ENCODE results near the gene FILIP1. TPM values are rescaled to one million over a fixed set of nuclear protein-coding genes. Genes with fewer than 3 reads are reported as not detected.

The FILIP1 gene
- total and polyA plus RNA-seq, 2 of the 4 experiments (the other 2 are of a cell fraction), result under 0.01 to 0.03 TPM

GRCh38 chr6:75403563-75404080, 90.0 kb downstream of the FILIP1 start:
- Histone ChIP-seq H3K4me1 (ENCODE audit: control insufficient read depth, insufficient read depth, low read length) (no peaks in the 10 kb centered on the region), H3K4me3 (ENCODE audit: insufficient read depth, low read depth, low read length) (no peak overlapping the region), H3K9me1 (ENCODE audit: insufficient read depth, low read length) (no peaks in the 10 kb centered on the region), H3K36me3 (ENCODE audit: control insufficient read depth, insufficient read depth, low read length) (no peaks in the 10 kb centered on the region), H4K20me1 (ENCODE audit: insufficient read depth, low read length) (no peaks in the 10 kb centered on the region), H3K9me3 (ENCODE audit: control insufficient read depth, insufficient read depth, low read length) (no peaks in the 10 kb centered on the region), H2AFZ (replicated peaks; ENCODE audit: low read length, poor library complexity) (no peak overlapping the region), H3K23ac (ENCODE audit: low read depth, low read length) (no peak overlapping the region), H4K8ac (ENCODE audit: low read depth in 2 of 2, low read length in 2 of 2) (no peak overlapping the region), H3K56ac (ENCODE audit: extremely low read depth, insufficient read depth, low read length) (no peak overlapping the region), H3K14ac (replicated peaks; ENCODE audit: low read depth, low read length) (no peak overlapping the region), H2BK15ac (ENCODE audit: low read depth, low read length) (no peak overlapping the region), H4K5ac (ENCODE audit: low read depth, low read length) (no peak overlapping the region), H3K9ac (ENCODE audit: low read depth, low read length) (no peak overlapping the region), H2AK5ac (ENCODE audit: low read depth, low read length) (no peak overlapping the region), H3K79me1 (ENCODE audit: low read depth in 1 of 2, low read length in 2 of 2) (no peaks in the 10 kb centered on the region), H2BK120ac (ENCODE audit: low read depth, low read length) (no peak overlapping the region), H3K4me2 (ENCODE audit: low read depth, low read length) (no peak overlapping the region), H3K27ac (ENCODE audit: insufficient read depth, low read length) (no peak overlapping the region), H3K18ac (ENCODE audit: low read depth, low read length) (no peak overlapping the region), H2BK5ac (ENCODE audit: low read depth, low read length, poor library complexity, severe bottlenecking) (no peak overlapping the region), H4K91ac (ENCODE audit: insufficient read depth, low read depth, low read length) (no peak overlapping the region), H3K4ac (ENCODE audit: low read depth, low read length) (no peak overlapping the region), H2BK20ac (ENCODE audit: low read depth, low read length) (no peak overlapping the region), H3K27me3 (ENCODE audit: control insufficient read depth, insufficient read depth, low read length) (no peaks in the 10 kb centered on the region), H2AK9ac (replicated peaks; ENCODE audit: low read depth, low read length, poor library complexity) (no peak overlapping the region)
- CTCF ChIA-PET, result no interaction called here
- 100% methylated on average over 1 of the region's 3 CpGs; no CpG with 5 or more reads in 1 of the 2 experiments for WGBS, 2 experiments (ENCODE audit: extremely low coverage in 2 of 2, insufficient read length in 1 of 2)
- ATAC-seq (ENCODE audit: low read depth), result no peak
- POLR2A ChIA-PET (ENCODE audit: unreplicated experiment), result no interaction called here
- dilution Hi-C loops (cut with HindIII; ENCODE audit: low sequenced_read_pairs, unreplicated experiment), result no loop called here
- BruUV-seq (replicated peaks), result no TSS peak
- no peak for DNase-seq
- no peak for TF ChIP-seq MAZ (IDR thresholded peaks at IDR 0.05; ENCODE audit: borderline replicate concordance, low read depth, low read length)
- intact Hi-C loops (cut with micrococcal nuclease), result no loop called here
- in situ Hi-C loops (cut with MboI; ENCODE audit: low sequenced_read_pairs), result no loop called here

Data from IMR-90 (cell line).